Gastrocnemius medialis (tissue), 4 donors: ENCODE measurements around the gene CD274.
"Not testable (repeated sequence)": the region's sequence is repeated elsewhere in the genome, so short reads cannot be mapped to it uniquely, and the experiment has no call there.

Source experiments
- POLR2A ChIP-seq, 2 donors: fragments of 450-650 bp; IDR thresholded peaks; one replicate each; pipeline ENCODE4 v1.6.1; 2017; ENCODE audit warnings: antibody characterized with exemption in 2 of 2, mild to moderate bottlenecking in 2 of 2, moderate library complexity in 2 of 2
- TF ChIP-seq, protein P1 (sequence below), 5 experiments: fragments of 450-650 bp in 3 of 5; fragments of 200-600 bp in 2 of 5; sonication (generic) in 2 of 5; IDR thresholded peaks in 4 of 5; conservative IDR thresholded peaks in 1 of 5; 1 replicate in 4 of 5; 2 replicates in 1 of 5; pipeline ENCODE4 v1.5.1; 2016 to 2019; ENCODE audit warnings: antibody characterized with exemption in 5 of 5, mild to moderate bottlenecking in 3 of 5, moderate library complexity in 3 of 5

DNA sequence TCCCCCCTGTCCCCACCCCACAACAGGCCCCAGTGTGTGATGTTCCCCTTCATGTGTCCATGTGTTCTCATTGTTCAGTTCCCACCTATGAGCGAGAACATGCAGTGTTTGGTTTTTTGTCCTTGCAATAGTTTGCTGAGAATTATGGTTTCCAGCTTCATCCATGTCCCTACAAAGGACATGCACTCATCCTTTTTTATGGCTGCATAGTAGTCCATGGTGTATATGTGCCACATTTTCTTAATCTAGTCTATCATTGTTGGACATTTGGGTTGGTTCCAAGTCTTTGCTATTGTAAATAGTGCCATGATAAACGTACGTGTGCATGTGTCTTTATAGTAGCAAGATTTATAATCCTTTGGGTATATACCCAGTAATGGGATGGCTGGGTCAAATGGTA lies 44.4 kb downstream of the CD274 start:
- TF ChIP-seq POLR2A (IDR thresholded peaks at IDR 0.05), result not testable (repeated sequence)
- TF ChIP-seq, protein P1, sequence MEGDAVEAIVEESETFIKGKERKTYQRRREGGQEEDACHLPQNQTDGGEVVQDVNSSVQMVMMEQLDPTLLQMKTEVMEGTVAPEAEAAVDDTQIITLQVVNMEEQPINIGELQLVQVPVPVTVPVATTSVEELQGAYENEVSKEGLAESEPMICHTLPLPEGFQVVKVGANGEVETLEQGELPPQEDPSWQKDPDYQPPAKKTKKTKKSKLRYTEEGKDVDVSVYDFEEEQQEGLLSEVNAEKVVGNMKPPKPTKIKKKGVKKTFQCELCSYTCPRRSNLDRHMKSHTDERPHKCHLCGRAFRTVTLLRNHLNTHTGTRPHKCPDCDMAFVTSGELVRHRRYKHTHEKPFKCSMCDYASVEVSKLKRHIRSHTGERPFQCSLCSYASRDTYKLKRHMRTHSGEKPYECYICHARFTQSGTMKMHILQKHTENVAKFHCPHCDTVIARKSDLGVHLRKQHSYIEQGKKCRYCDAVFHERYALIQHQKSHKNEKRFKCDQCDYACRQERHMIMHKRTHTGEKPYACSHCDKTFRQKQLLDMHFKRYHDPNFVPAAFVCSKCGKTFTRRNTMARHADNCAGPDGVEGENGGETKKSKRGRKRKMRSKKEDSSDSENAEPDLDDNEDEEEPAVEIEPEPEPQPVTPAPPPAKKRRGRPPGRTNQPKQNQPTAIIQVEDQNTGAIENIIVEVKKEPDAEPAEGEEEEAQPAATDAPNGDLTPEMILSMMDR (IDR thresholded peaks at IDR 0.05 in 4 of 5, conservative IDR thresholded peaks at IDR 0.05 in 1 of 5), result not testable (repeated sequence)
